GM23248 (cell line): ENCODE results near the gene SLC44A3. TPM values are rescaled to one million over a fixed set of nuclear protein-coding genes. Genes with fewer than 3 reads are reported as not detected.

ENCODE experiments used
- DNase-seq: peaks from one replicate; pipeline ENCODE4 v3.0.0-alpha.2; 2015
- H2AFZ ChIP-seq: fragments of 200-600 bp; sonication (generic); 2 replicates; pipeline ENCODE4 v1.6.1; 2016; ENCODE audit warnings: antibody characterized with exemption
- H3F3A ChIP-seq: fragments of 200-600 bp; sonication (generic); 2 replicates; pipeline ENCODE4 v1.6.1; 2016; ENCODE audit warnings: mild to moderate bottlenecking, antibody characterized with exemption, mixed run types; ENCODE audit not compliant: insufficient read depth
- H3K27ac ChIP-seq: fragments of 200-600 bp; sonication (generic); 2 replicates; pipeline ENCODE4 v1.5.1; 2016; ENCODE audit warnings: mild to moderate bottlenecking
- H3K27me3 ChIP-seq: fragments of 200-600 bp; sonication (generic); replicated peaks from 2 replicates; pipeline ENCODE4 v1.6.1; 2016; ENCODE audit warnings: mild to moderate bottlenecking; ENCODE audit not compliant: insufficient read depth
- H3K36me3 ChIP-seq: fragments of 200-600 bp; sonication (generic); 2 replicates; pipeline ENCODE4 v1.6.1; 2016; ENCODE audit warnings: low read depth, mild to moderate bottlenecking
- H3K4me1 ChIP-seq: fragments of 200-600 bp; sonication (generic); 2 replicates; pipeline ENCODE4 v1.6.1; 2016; ENCODE audit warnings: mild to moderate bottlenecking; ENCODE audit not compliant: insufficient read depth
- H3K4me2 ChIP-seq: fragments of 200-600 bp; sonication (generic); one replicate; pipeline ENCODE4 v1.6.1; 2016; ENCODE audit warnings: mild to moderate bottlenecking; ENCODE audit not compliant: unreplicated experiment
- H3K4me3 ChIP-seq: fragments of 200-600 bp; sonication (generic); 2 replicates; pipeline ENCODE4 v1.5.1; 2016; ENCODE audit warnings: mild to moderate bottlenecking
- H3K79me2 ChIP-seq: fragments of 200-600 bp; sonication (generic); 2 replicates; pipeline ENCODE4 v1.6.1; 2016; ENCODE audit warnings: mild to moderate bottlenecking; ENCODE audit not compliant: insufficient read depth
- H3K9ac ChIP-seq: fragments of 200-600 bp; sonication (generic); 2 replicates; pipeline ENCODE4 v1.6.1; 2016; ENCODE audit warnings: mild to moderate bottlenecking
- H3K9me2 ChIP-seq: fragments of 200-600 bp; sonication (generic); 2 replicates; pipeline ENCODE4 v1.6.1; 2016; ENCODE audit warnings: mixed run types, mild to moderate bottlenecking, moderate library complexity; ENCODE audit not compliant: insufficient read depth
- H3K9me3 ChIP-seq: fragments of 200-600 bp; sonication (generic); one replicate; pipeline ENCODE4 v1.6.1; 2017; ENCODE audit warnings: low read depth
- H4K20me1 ChIP-seq: fragments of 200-600 bp; sonication (generic); 2 replicates; pipeline ENCODE4 v1.6.0; 2016; ENCODE audit not compliant: insufficient read depth
- EZH2 ChIP-seq: fragments of 200-600 bp; sonication (generic); IDR thresholded peaks from 2 replicates; pipeline ENCODE4 v1.6.1; 2018; ENCODE audit warnings: antibody characterized with exemption, mild to moderate bottlenecking; ENCODE audit not compliant: insufficient read depth, poor library complexity, severe bottlenecking
- EZH2phosphoT487 ChIP-seq: fragments of 200-600 bp; sonication (generic); IDR thresholded peaks from 2 replicates; pipeline ENCODE4 v1.6.1; 2018; ENCODE audit warnings: antibody characterized with exemption, moderate library complexity, mild to moderate bottlenecking, low read depth; ENCODE audit not compliant: insufficient read depth
- WGBS, 2 experiments: methylation state at CpG; one replicate each; pipeline ENCODE4 v1.1.6; 2015 to 2017; ENCODE audit warnings: low lambda C conversion rate in 2 of 2, low coverage in 1 of 2; ENCODE audit errors: missing lambda C conversion rate in 2 of 2; 5-methylcytosine and 5-hydroxymethylcytosine counted together
- in situ Hi-C: fragments of 300-500 bp; cut with MboI; formaldehyde crosslinking; loops from 2 replicates; pipeline ENCODE4 v1.15.0; 2020
- polyA plus RNA-seq: library from polyadenylated mRNA; unstranded; fragments of >200 nt; fragmentation: Nextera tagmentation; extraction: Ambion mirVana; gene quantifications from 2 replicates; pipeline ENCODE4 v1.2.1, GENCODE V29; 2016
- total RNA-seq: library from RNA; depleted of rRNA; stranded (reverse); fragments of >200 nt; shearing (Covaris generic); gene quantifications from 2 replicates; pipeline ENCODE4 v1.2.3, GENCODE V29; 2014

SLC44A3 gene
- total and polyA plus RNA-seq, 2 experiments from 2014 or later = 1.6 to 2.0 TPM

DNA sequence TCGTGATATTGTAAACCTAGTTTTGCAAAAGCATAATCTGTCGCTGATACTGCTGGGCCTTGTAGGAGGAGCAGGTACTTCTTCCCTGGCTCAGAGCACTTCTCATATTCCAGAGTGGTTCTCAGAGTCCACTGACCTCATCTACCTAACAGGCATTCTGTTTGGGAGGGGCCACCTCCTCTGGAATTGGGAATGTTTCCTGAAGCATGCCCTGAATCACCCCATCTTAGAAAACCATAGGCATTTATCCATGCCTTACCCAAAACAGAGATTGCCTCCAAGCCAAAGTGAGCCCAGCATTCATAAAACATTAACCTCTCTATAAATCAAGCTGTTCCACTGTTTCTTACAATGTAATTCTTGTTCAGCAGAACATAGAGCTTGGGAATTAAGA lies 35.1 kb downstream of the SLC44A3 start:
- Histone ChIP-seq H4K20me1 (no peaks in the 10 kb centered on the region), H3K4me1 (peaks cover 15% of the 10 kb centered on the region), H3K79me2 (no peaks in the 10 kb centered on the region), H3K9ac (no peak overlapping the region), H3K27me3 (no peaks in the 10 kb centered on the region), H3K36me3 (no peaks in the 10 kb centered on the region), H3K4me3 (peak overlapping the region; percentile 73; the same call in 1 of the 2 replicates), H3K27ac (peak overlapping the region; percentile 68; the same call in 1 of the 2 replicates), H3K9me3 (no peaks in the 10 kb centered on the region), H2AFZ (no peak overlapping the region), H3K4me2 (peak overlapping the region; percentile 79), H3K9me2 (no peaks in the 10 kb centered on the region), H3F3A (peaks cover 12% of the 10 kb centered on the region)
- 56 to 58% methylated on average over 2 of the region's 2 CpGs for WGBS, 2 experiments
- in situ Hi-C loops = loop anchor here (25.0 kb wide), 1 partner anchor 382 kb away; the partner anchor contains the start of gene RWDD3
- peak; percentile 46 for DNase-seq
- TF ChIP-seq EZH2 (no peak), EZH2phosphoT487 (no peak)

DNA sequence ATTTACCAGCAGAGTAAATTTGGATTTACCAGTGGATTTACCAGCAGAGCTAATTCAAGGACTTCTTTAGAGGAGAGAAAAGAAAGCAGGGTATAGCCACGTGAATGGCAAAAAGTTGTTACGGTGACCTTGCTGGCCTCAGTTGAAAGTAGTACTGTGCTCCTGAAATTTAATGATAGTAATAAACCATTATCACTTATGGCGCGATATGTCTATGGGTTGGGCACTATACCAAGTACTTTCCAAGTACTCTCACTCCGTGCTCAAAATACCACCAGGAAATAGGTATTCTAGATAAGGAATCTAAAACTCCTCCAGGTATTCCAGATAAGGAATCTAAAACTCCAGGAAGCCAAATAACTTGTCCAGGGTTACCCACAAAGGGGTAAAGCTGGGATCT lies 35.8 kb downstream of the SLC44A3 start:
- WGBS, 2 experiments = 93 to 97% methylated on average over 5 of the region's 5 CpGs
- Histone ChIP-seq H3K27ac (no peak overlapping the region), H3K79me2 (no peaks in the 10 kb centered on the region), H3K4me3 (no peak overlapping the region), H3F3A (peaks cover 12% of the 10 kb centered on the region), H3K27me3 (no peaks in the 10 kb centered on the region), H3K9me2 (no peaks in the 10 kb centered on the region), H3K9ac (no peak overlapping the region), H3K4me1 (peaks cover 15% of the 10 kb centered on the region), H2AFZ (no peak overlapping the region), H4K20me1 (no peaks in the 10 kb centered on the region), H3K4me2 (no peak overlapping the region), H3K9me3 (no peaks in the 10 kb centered on the region), H3K36me3 (no peaks in the 10 kb centered on the region)
- in situ Hi-C loops = loop anchor here (25.0 kb wide), 1 partner anchor 381 kb away; the partner anchor contains the start of gene RWDD3
- no peak for TF ChIP-seq EZH2
- TF ChIP-seq EZH2phosphoT487 = no peak
- no peak for DNase-seq

DNA sequence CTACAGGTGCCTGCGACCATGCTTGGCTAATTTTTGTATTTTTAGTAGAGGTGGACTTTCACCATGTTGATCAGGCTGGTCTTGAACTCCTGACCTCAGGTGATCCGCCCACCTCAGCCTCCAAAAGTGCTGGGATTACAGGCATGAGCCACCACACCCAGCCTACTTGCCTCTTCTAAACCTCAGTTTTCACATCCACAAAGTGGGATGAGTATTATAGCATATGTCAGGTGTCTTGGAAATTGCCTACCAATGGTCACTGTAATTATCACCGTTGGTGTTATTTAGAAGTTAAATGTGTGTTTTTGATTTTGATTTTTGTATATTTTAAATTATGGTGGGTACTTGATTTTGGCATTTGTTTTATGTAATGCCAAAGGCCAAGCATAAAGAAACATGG lies 36.7 kb downstream of the SLC44A3 start:
- Histone ChIP-seq H2AFZ (no peak overlapping the region), H3K79me2 (no peaks in the 10 kb centered on the region), H3K4me1 (peaks cover 15% of the 10 kb centered on the region), H3K36me3 (no peaks in the 10 kb centered on the region), H3K27me3 (no peaks in the 10 kb centered on the region), H3K4me3 (no peak overlapping the region), H3K9me3 (no peaks in the 10 kb centered on the region), H4K20me1 (no peaks in the 10 kb centered on the region), H3K9me2 (no peaks in the 10 kb centered on the region), H3F3A (peaks cover 13% of the 10 kb centered on the region), H3K9ac (no peak overlapping the region), H3K4me2 (no peak overlapping the region), H3K27ac (no peak overlapping the region)
- WGBS, 2 experiments = 90 to 94% methylated on average over 3 of the region's 3 CpGs
- DNase-seq = no peak
- in situ Hi-C loops = loop anchor here (25.0 kb wide), 1 partner anchor 380 kb away; the partner anchor contains the start of gene RWDD3
- TF ChIP-seq EZH2 = no peak
- no peak for TF ChIP-seq EZH2phosphoT487

DNA sequence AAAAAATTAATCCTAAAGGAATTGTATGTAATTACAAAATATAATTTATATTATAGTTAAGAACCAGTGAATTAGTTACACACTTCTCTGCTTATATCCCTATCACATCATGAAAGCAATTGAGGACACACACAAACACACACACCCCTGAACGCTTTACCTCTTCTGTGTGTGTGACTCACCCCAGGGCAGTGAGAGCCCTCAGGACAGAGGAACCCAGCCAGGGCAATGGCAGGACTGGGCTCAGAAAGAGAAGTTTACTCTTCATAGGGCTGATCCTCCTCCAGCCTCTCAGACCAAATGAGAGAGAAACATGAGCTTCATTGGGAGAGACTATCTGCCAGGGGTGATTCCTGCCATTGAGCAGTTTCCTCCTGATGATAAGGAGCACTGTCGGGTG lies 38.1 kb downstream of the SLC44A3 start:
- H3K79me2 ChIP-seq = no peaks in the 10 kb centered on the region
- in situ Hi-C loops = loop anchor here (25.0 kb wide), 1 partner anchor 379 kb away; the partner anchor contains the start of gene RWDD3
- H3K27ac ChIP-seq = no peak overlapping the region
- 82 to 88% methylated on average over 2 of the region's 2 CpGs for WGBS, 2 experiments
- peak; percentile 62 for DNase-seq
- no peak overlapping the region for H3K4me2 ChIP-seq
- no peak overlapping the region for H3K4me3 ChIP-seq
- H3K9me2 ChIP-seq = no peaks in the 10 kb centered on the region
- H2AFZ ChIP-seq = no peak overlapping the region
- no peaks in the 10 kb centered on the region for H3K27me3 ChIP-seq
- H3F3A ChIP-seq = peaks cover 27% of the 10 kb centered on the region
- no peaks in the 10 kb centered on the region for H3K9me3 ChIP-seq
- H3K36me3 ChIP-seq = no peaks in the 10 kb centered on the region
- no peak for TF ChIP-seq EZH2
- TF ChIP-seq EZH2phosphoT487 = no peak
- no peaks in the 10 kb centered on the region for H4K20me1 ChIP-seq
- no peak overlapping the region for H3K9ac ChIP-seq
- H3K4me1 ChIP-seq = peaks cover 24% of the 10 kb centered on the region
